Stimulated activated naive CD4-positive, alpha-beta T cell (primary cell): ENCODE data around the gene FAM131B.
A peak's percentile ranks its signal among the peaks of the same experiment; 100 is the strongest.
"Not testable (repeated sequence)": the region's sequence is repeated elsewhere in the genome, so short reads cannot be mapped to it uniquely, and the experiment has no call there.

ENCODE experiments used
- DNase-seq, 6 experiments: peaks; one replicate each; lab custom pipeline; 2025; lab: John Stamatoyannopoulos, UW

FAM131B gene

GRCh38 chr7:143395187-143396149, 33.0 kb upstream of the FAM131B start:
- DNase-seq: no peak

- no peak for DNase-seq
Observed at GRCh38 chr7:143394777-143395176, 32.3 kb upstream of the FAM131B start.

- DNase-seq: no peak
Observed at GRCh38 chr7:143394068-143394467, 31.6 kb upstream of the FAM131B start.

- DNase-seq: no peak
Observed at GRCh38 chr7:143393267-143394041, 30.9 kb upstream of the FAM131B start.

- no peak for DNase-seq
Observed at GRCh38 chr7:143392875-143393266, 30.4 kb upstream of the FAM131B start.

GRCh38 chr7:143392427-143392826, 29.9 kb upstream of the FAM131B start:
- DNase-seq: not testable (repeated sequence)

GRCh38 chr7:143391462-143392404, 29.2 kb upstream of the FAM131B start:
- DNase-seq: no peak

GRCh38 chr7:143390773-143391317, 28.3 kb upstream of the FAM131B start:
- DNase-seq: no peak

- no peak for DNase-seq
Observed at GRCh38 chr7:143390104-143390772, 27.7 kb upstream of the FAM131B start.

- no peak for DNase-seq
Observed at GRCh38 chr7:143389316-143390103, 27.0 kb upstream of the FAM131B start.

- no peak for DNase-seq
Observed at GRCh38 chr7:143388491-143389101, 26.1 kb upstream of the FAM131B start.

GRCh38 chr7:143388051-143388450, 25.5 kb upstream of the FAM131B start:
- no peak for DNase-seq

- DNase-seq: no peak
Observed at GRCh38 chr7:143387156-143387975, 24.9 kb upstream of the FAM131B start.

- DNase-seq: peak in 4 of 6 experiments; percentile 26 to 62 (median 42)
Observed at GRCh38 chr7:143385891-143386781, 23.6 kb upstream of the FAM131B start.

GRCh38 chr7:143384661-143385631, 22.4 kb upstream of the FAM131B start:
- no peak for DNase-seq

- DNase-seq: no peak
Observed at GRCh38 chr7:143384148-143384547, 21.6 kb upstream of the FAM131B start.

GRCh38 chr7:143383642-143383957, 21.1 kb upstream of the FAM131B start:
- no peak for DNase-seq
